ENCODE data around the gene CSMD2. TPM values are rescaled to one million over a fixed set of nuclear protein-coding genes. Genes with fewer than 3 reads are reported as not detected.

CSMD2 gene
- total and polyA plus RNA-seq, 2 donors from 2014 or later = 0.47 TPM; not detected in 1

DNA sequence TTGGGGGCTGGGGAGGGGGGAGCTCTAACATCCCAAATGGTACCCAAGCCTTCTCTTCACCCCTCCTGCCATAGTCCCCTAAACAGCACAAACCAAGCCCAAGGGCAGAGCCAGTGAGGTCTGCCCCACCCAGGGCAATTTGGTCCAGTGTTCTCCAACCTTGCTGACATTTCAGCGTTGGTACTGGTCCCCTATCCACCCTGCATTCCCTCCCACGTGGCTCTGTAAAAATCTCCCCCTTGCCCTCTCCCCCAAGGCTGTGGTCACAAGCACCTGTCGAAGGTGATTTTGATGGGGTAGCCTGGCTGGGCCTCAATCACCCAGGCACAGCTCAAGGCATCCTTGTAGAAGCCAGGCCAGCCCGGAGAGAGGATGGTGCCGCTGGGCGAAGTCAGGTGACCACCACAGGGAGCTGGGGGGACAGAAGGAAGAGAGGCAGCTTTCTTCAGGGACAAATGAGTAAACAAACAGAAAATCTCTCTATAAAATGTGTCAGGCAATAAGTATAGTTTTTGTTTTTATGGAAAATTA is 438.7 kb downstream of the CSMD2 start:
- TF ChIP-seq, protein P1, sequence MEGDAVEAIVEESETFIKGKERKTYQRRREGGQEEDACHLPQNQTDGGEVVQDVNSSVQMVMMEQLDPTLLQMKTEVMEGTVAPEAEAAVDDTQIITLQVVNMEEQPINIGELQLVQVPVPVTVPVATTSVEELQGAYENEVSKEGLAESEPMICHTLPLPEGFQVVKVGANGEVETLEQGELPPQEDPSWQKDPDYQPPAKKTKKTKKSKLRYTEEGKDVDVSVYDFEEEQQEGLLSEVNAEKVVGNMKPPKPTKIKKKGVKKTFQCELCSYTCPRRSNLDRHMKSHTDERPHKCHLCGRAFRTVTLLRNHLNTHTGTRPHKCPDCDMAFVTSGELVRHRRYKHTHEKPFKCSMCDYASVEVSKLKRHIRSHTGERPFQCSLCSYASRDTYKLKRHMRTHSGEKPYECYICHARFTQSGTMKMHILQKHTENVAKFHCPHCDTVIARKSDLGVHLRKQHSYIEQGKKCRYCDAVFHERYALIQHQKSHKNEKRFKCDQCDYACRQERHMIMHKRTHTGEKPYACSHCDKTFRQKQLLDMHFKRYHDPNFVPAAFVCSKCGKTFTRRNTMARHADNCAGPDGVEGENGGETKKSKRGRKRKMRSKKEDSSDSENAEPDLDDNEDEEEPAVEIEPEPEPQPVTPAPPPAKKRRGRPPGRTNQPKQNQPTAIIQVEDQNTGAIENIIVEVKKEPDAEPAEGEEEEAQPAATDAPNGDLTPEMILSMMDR (IDR thresholded peaks at IDR 0.05; ENCODE audit: borderline replicate concordance, extremely low read depth, insufficient read depth) = no peak
- intact Hi-C loops (cut with DNase I) = no loop called here
- FAIRE-seq (no peak), DNase-seq (no peak)
- no peak overlapping the region for H3K9ac ChIP-seq (ENCODE audit: low read length in 3 of 3)
- no peaks in the 10 kb centered on the region for H3K4me1 ChIP-seq (ENCODE audit: control insufficient read depth in 2 of 3, insufficient read depth in 2 of 3, low read depth in 1 of 3, low read length in 3 of 3)
- no peaks in the 10 kb centered on the region for H3K9me3 ChIP-seq (ENCODE audit: control insufficient read depth in 2 of 3, insufficient read depth in 1 of 3, low read length in 3 of 3)
- H3K27me3 ChIP-seq (ENCODE audit: control insufficient read depth, insufficient read depth, low read length) = no peaks in the 10 kb centered on the region
- H3K4me3 ChIP-seq (ENCODE audit: low read length in 3 of 3) = no peak overlapping the region
- H3K27ac ChIP-seq (ENCODE audit: low read depth in 2 of 2, low read length in 2 of 2) = no peak overlapping the region
- no peaks in the 10 kb centered on the region for H3K36me3 ChIP-seq (ENCODE audit: control insufficient read depth in 2 of 3, insufficient read depth in 3 of 3, low read length in 3 of 3)

DNA sequence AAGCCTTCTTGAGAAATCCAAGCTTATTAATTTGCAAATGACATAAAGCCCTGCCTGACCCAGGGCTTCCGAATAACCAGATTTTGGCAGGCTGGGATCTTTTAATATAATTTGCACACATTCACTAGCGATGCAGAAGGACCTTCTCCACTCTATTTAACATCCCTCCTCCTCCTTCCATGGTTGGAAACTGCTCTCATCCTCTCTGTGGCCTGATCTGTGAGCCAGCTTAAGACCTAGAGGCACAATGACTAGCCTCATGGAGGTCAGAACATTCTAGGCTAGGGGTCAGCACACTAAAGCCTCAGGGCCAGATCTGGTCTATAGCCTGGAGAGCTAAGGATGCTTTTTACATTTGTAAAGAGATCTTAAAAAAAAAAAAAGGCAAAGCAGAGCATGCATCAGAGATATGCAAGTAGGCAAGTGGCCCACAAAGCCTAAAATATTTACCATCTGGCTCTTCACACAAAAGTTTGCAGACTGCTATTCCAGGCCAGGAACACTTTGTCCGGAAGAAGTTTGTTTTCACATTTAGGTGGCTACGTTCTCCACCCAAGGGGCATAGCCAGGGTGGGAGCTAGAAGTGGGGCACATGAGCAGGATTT is 439.4 kb downstream of the CSMD2 start:
- FAIRE-seq (no peak), DNase-seq (no peak)
- intact Hi-C loops (cut with DNase I) = no loop called here
- H3K9me3 ChIP-seq (ENCODE audit: control insufficient read depth in 2 of 3, insufficient read depth in 1 of 3, low read length in 3 of 3) = no peaks in the 10 kb centered on the region
- no peaks in the 10 kb centered on the region for H3K27me3 ChIP-seq (ENCODE audit: control insufficient read depth, insufficient read depth, low read length)
- no peak overlapping the region for H3K4me3 ChIP-seq (ENCODE audit: low read length in 3 of 3)
- TF ChIP-seq, protein P1 (IDR thresholded peaks at IDR 0.05; ENCODE audit: borderline replicate concordance, extremely low read depth, insufficient read depth) = no peak
- H3K9ac ChIP-seq (ENCODE audit: low read length in 3 of 3) = no peak overlapping the region
- no peak overlapping the region for H3K27ac ChIP-seq (ENCODE audit: low read depth in 2 of 2, low read length in 2 of 2)
- no peaks in the 10 kb centered on the region for H3K4me1 ChIP-seq (ENCODE audit: control insufficient read depth in 2 of 3, insufficient read depth in 2 of 3, low read depth in 1 of 3, low read length in 3 of 3)
- no peaks in the 10 kb centered on the region for H3K36me3 ChIP-seq (ENCODE audit: control insufficient read depth in 2 of 3, insufficient read depth in 3 of 3, low read length in 3 of 3)

DNA sequence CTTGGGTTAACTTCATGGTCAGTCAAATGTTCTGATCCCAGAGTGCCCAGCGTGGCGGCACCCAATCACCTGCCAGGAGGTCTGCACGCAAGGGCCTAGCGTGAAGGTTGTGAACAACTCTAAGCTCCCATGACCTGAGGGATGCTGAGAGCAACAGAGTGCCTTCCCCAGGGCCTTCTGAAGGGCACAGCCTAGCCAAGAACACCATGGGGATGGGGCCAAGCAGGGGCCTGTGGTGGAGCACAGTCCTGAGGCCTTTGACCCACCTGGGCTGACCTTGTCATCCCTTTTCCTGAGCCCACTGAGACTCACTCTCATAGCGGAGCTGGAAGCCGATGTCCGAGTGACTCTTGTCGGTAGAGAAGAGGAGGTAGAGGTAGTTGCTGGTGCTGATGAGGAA is 440.0 kb downstream of the CSMD2 start:
- H3K36me3 ChIP-seq (ENCODE audit: control insufficient read depth in 2 of 3, insufficient read depth in 3 of 3, low read length in 3 of 3) = no peaks in the 10 kb centered on the region
- no peaks in the 10 kb centered on the region for H3K9me3 ChIP-seq (ENCODE audit: control insufficient read depth in 2 of 3, insufficient read depth in 1 of 3, low read length in 3 of 3)
- H3K9ac ChIP-seq (ENCODE audit: low read length in 3 of 3) = no peak overlapping the region
- no peaks in the 10 kb centered on the region for H3K4me1 ChIP-seq (ENCODE audit: control insufficient read depth in 2 of 3, insufficient read depth in 2 of 3, low read depth in 1 of 3, low read length in 3 of 3)
- no peak overlapping the region for H3K27ac ChIP-seq (ENCODE audit: low read depth in 2 of 2, low read length in 2 of 2)
- DNase-seq (no peak), FAIRE-seq (no peak)
- no peaks in the 10 kb centered on the region for H3K27me3 ChIP-seq (ENCODE audit: control insufficient read depth, insufficient read depth, low read length)
- intact Hi-C loops (cut with DNase I) = no loop called here
- H3K4me3 ChIP-seq (ENCODE audit: low read length in 3 of 3) = no peak overlapping the region
- TF ChIP-seq, protein P1 (IDR thresholded peaks at IDR 0.05; ENCODE audit: borderline replicate concordance, extremely low read depth, insufficient read depth) = no peak

DNA sequence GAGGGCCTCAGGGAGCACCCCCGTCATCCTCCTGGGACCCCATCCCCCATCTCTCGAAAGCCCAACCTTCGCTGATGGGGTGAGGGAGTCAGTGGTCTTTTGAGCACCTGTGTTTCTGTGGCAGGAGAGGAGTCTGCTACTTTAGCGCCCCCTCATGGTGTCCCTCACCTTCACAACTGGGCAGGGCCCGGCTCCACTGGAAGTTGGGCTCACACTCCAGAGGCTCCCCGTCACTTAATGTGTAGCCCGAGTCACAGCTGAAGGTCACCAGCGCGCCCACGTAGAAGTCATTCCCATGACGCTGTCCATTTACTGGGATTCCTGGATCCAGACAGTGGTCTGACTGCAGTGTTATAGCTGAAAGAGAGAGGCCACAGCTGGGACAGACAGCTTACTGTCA is 440.7 kb downstream of the CSMD2 start:
- no peaks in the 10 kb centered on the region for H3K4me1 ChIP-seq (ENCODE audit: control insufficient read depth in 2 of 3, insufficient read depth in 2 of 3, low read depth in 1 of 3, low read length in 3 of 3)
- no peak overlapping the region for H3K4me3 ChIP-seq (ENCODE audit: low read length in 3 of 3)
- TF ChIP-seq, protein P1 (IDR thresholded peaks at IDR 0.05; ENCODE audit: borderline replicate concordance, extremely low read depth, insufficient read depth) = no peak
- H3K9ac ChIP-seq (ENCODE audit: low read length in 3 of 3) = no peak overlapping the region
- DNase-seq (no peak), FAIRE-seq (no peak)
- H3K9me3 ChIP-seq (ENCODE audit: control insufficient read depth in 2 of 3, insufficient read depth in 1 of 3, low read length in 3 of 3) = no peaks in the 10 kb centered on the region
- no peaks in the 10 kb centered on the region for H3K27me3 ChIP-seq (ENCODE audit: control insufficient read depth, insufficient read depth, low read length)
- H3K27ac ChIP-seq (ENCODE audit: low read depth in 2 of 2, low read length in 2 of 2) = no peak overlapping the region
- H3K36me3 ChIP-seq (ENCODE audit: control insufficient read depth in 2 of 3, insufficient read depth in 3 of 3, low read length in 3 of 3) = no peaks in the 10 kb centered on the region
- intact Hi-C loops (cut with DNase I) = no loop called here

Measured in kidney (tissue), 14 donors.